Neuron (in vitro differentiated cells): Measurements from ENCODE around the gene CACNA1H.

ENCODE experiments used
- H2AFZ ChIP-seq: one replicate; pipeline ENCODE4 v1.6.1; 2013; ENCODE audit warnings: low read depth, mild to moderate bottlenecking, inconsistent platforms, low read length, moderate library complexity
- H3K27me3 ChIP-seq: one replicate; pipeline ENCODE4 v1.6.1; 2013; ENCODE audit warnings: low read length; ENCODE audit not compliant: insufficient read depth
- H3K36me3 ChIP-seq: one replicate; pipeline ENCODE4 v1.6.1; 2013; ENCODE audit warnings: low read length; ENCODE audit not compliant: insufficient read depth
- H3K4me1 ChIP-seq: one replicate; pipeline ENCODE4 v1.6.1; 2013; ENCODE audit warnings: low read length; ENCODE audit not compliant: insufficient read depth
- H3K4me3 ChIP-seq: 2 replicates; pipeline ENCODE4 v1.5.1; 2013; ENCODE audit warnings: mild to moderate bottlenecking, low read length, moderate library complexity
- H3K9me3 ChIP-seq: one replicate; pipeline ENCODE4 v1.6.1; 2013; ENCODE audit warnings: low read length

The CACNA1H gene

DNA sequence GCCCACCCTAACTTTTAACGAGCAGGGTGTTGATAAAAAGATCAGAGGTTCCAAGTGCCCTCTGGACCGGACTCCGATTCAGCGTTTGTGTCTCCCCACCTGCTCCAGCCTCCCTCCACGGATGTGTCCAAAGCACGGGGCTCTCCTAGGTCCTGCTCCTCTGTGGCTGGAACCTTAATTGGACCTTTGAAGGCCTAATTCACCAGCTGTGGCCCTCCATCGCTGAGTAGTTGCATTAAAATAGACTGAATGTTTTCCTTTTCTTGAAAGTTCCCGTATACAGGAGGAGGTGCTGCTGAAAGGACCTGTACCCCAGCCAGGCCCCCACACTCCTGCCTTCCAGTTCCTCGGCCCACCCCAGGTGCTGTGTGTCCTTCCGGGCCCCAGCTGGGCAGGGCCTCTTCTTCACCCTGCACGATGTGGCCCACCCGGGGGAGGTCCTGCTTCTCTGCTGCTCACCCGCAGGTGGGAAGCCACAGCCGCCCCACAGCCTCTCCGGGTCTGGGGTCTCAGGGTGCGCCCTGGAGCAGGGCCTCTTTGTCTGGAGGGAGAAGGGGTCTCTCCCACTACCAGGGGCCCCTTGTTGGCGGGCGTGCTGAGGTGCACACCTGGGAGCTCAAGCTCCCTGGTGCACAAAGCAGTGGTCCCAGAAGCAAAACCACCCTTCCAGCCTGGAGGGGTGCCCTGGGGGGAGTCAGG, 1.3 kb upstream of the CACNA1H start:
- no peaks in the 10 kb centered on the region for H3K36me3 ChIP-seq
- H2AFZ ChIP-seq: no peak overlapping the region
- peaks cover 4% of the 10 kb centered on the region for H3K9me3 ChIP-seq
- H3K27me3 ChIP-seq: peaks cover 4% of the 10 kb centered on the region
- H3K4me3 ChIP-seq: no peak overlapping the region
- H3K4me1 ChIP-seq: peaks cover 16% of the 10 kb centered on the region

DNA sequence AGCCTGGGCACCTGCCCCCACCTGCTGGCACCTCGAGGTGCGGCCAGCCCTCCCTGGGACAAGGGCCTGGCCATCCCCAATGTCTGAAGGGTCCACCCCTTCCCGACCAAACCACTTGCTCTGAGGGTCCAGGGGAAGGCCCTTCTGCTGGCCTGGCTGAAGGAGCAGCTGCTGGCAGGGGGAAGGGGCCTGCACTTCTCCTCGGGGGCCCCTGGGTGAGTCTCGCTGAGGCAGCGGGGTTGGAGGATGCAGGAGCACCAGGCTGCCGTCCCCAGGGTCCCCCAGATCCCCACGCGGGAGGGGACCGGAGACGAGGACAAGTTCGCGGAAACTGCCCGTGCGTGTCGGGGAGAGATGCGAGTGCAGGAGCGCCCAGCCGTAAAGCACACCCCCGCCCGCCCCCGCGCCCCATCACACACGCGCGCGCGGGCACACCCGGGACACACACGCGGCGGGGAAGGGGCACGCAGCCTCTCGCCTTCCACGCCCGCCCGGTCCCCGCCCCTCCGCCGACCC, 725 bp upstream of the CACNA1H start:
- peaks cover 16% of the 10 kb centered on the region for H3K4me1 ChIP-seq
- peaks cover 4% of the 10 kb centered on the region for H3K9me3 ChIP-seq
- H3K36me3 ChIP-seq: no peaks in the 10 kb centered on the region
- H3K4me3 ChIP-seq: peak overlapping the region; percentile 35
- peaks cover 4% of the 10 kb centered on the region for H3K27me3 ChIP-seq
- no peak overlapping the region for H2AFZ ChIP-seq

DNA sequence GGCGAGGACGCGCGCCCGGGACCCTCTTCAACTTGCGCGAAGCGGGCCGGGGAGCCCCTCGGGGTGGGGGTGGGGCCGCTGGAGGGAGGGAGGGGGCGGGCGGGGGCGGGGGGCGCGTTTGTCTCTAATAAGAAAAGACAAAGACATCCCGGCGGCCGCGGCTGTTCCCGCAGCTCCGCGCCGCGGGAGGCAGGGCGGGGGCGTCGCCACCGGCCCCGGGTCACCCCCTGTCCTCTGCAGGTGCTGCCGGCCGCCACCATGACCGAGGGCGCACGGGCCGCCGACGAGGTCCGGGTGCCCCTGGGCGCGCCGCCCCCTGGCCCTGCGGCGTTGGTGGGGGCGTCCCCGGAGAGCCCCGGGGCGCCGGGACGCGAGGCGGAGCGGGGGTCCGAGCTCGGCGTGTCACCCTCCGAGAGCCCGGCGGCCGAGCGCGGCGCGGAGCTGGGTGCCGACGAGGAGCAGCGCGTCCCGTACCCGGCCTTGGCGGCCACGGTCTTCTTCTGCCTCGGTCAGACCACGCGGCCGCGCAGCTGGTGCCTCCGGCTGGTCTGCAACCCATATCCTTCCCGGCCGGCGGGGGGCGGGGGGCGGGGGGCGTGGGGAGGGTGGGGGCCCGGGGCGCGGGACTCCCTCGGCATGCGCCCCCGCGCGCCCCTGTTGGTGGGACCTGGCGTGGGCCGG, 714 bp downstream of the CACNA1H start:
- H3K9me3 ChIP-seq: peaks cover 12% of the 10 kb centered on the region
- H3K27me3 ChIP-seq: peaks cover 4% of the 10 kb centered on the region
- peaks cover 3% of the 10 kb centered on the region for H3K36me3 ChIP-seq
- H3K4me1 ChIP-seq: peaks cover 16% of the 10 kb centered on the region
- H2AFZ ChIP-seq: no peak overlapping the region
- H3K4me3 ChIP-seq: peak overlapping the region; percentile 50

DNA sequence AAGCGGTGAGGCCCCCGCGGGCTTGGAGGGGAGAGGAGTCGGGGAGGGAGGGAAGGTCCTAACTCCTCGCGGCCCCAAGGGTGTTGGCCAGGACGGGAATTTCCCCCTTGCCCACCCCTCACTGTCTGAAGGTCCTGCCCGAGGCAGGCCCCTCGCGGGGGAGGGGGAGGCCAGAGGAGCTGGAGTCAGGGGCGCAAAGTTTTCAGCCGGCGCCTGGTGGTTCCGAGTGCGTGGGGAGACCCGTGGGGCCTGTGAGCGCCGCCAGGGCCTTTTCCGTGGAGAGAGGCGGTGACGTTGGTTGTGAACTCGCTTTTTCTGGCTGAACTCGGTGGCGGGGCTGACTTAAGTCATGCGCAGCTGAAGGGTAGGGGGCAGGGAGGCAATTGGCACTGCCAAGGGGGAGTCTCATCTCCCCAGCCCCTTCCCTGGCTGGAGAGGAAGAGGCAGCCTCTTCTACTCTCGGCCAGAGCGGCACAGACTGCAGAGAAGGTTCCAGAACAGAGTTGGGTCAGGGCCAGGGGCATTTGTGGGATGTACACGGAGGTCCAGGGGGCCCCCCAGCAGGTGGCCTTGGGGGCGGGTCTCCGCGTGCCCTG, 1.5 kb downstream of the CACNA1H start:
- Histone ChIP-seq H3K36me3 (peaks cover 3% of the 10 kb centered on the region), H3K4me1 (peaks cover 21% of the 10 kb centered on the region), H2AFZ (no peak overlapping the region), H3K4me3 (peak overlapping the region; percentile 26), H3K9me3 (peaks cover 12% of the 10 kb centered on the region), H3K27me3 (peaks cover 4% of the 10 kb centered on the region)

DNA sequence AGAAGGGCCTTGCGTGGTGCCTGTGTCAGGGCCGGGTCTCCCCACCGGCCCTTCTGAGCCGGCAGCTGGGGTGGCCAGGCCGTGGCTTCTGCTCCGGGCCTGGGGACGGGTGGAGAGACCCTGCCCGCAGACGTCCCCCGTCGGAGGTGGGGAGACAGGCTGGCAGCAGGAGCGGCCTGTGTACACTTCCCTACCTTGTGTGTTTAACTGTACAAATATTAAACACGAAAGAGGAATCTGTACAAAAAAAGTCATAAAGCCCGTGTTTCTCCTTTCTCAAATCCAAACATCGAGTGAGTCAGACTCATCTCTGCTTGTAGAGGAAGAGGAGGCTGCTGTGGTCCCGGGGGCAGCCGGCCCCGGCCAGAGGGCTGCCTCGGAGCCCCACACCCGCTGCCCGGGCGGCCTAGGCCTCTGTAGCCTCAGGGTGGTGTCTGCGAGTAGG, 2.0 kb downstream of the CACNA1H start:
- peaks cover 4% of the 10 kb centered on the region for H3K27me3 ChIP-seq
- H2AFZ ChIP-seq: no peak overlapping the region
- no peak overlapping the region for H3K4me3 ChIP-seq
- H3K36me3 ChIP-seq: peaks cover 3% of the 10 kb centered on the region
- peaks cover 12% of the 10 kb centered on the region for H3K9me3 ChIP-seq
- peaks cover 27% of the 10 kb centered on the region for H3K4me1 ChIP-seq

DNA sequence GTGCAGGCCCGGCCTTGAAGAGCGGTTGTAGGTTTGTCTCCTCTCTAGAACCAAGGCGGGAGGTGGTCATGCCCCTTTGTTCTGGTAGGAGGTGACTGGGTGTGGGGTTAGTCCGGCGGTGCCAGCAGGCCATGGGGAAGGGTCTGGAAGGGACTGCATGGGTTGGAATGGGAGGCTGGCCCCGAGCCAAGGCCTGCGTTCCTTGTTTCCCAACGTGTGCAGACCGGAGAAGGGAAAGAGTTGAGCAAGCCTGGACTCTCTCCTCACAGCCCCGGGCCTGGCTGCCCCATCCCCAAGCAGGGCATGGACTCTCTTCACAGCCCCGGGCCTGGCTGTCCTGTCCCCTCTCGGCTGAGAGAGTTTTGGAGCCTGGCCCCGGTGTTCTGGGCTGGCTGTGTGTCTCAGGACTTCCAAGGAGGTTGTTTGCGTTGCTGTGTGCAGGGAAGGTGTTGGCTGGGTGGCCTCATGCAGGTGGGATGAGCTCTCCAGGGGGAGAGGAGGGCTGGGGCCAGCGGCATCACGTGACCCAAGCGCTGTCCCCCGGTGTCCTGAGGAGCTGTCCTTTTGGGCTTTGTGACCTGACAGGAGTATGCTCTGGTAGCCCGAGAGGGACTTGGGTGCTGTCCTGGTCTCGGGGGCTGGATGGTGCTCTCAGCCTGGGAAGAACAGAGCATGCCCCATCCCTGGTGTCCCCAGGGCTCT, 2.6 kb downstream of the CACNA1H start:
- Histone ChIP-seq H3K4me3 (no peak overlapping the region), H3K9me3 (peaks cover 12% of the 10 kb centered on the region), H3K36me3 (peaks cover 3% of the 10 kb centered on the region), H2AFZ (no peak overlapping the region), H3K27me3 (peaks cover 4% of the 10 kb centered on the region), H3K4me1 (peaks cover 33% of the 10 kb centered on the region)

DNA sequence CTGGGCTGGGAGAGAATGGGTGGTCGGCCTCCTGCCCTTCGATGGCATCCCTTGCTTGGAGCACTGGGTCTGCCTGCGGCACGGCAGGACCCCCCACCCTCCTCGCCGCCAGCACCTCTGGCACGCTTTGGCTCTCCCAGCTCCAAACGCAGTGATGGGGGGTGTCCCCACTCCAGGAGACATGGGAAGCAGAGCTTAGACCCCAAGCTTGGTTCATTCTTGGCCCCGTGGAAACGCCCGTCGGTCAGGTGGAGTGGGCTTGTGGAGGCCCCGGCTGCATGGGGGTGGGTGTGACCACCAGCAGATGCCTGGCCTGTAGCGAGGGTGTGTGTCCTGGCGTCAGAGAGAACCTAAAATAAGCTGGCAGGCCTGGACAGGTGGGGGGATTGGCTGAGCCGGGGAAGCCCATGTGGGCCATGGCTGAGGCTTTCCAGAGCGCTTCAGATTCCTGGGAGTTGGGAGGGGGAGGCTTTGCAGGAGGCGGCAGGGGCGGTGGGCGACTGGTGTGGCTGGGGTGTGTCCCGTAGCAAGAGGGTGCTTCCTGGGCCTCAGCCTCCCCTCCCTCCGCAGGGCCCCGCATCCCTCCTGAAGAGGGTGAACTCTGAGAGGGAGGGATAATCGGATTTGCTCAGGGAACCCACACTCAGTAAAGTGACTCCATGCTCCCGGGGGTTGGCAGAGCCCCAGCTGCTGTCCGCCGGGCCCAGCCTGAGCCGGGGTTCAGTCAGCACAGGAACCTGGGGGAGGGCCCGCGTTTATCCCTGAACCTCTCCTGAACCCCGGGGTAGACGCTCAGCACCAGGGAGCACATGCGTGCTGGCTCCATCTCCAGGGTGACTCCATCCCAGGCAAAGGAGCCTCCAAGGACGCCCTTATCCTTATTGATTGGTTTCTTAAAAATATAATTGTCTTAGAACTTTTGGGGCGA, 3.4 kb downstream of the CACNA1H start:
- H2AFZ ChIP-seq: no peak overlapping the region
- peaks cover 33% of the 10 kb centered on the region for H3K4me1 ChIP-seq
- peaks cover 12% of the 10 kb centered on the region for H3K9me3 ChIP-seq
- H3K36me3 ChIP-seq: peaks cover 3% of the 10 kb centered on the region
- peaks cover 4% of the 10 kb centered on the region for H3K27me3 ChIP-seq
- H3K4me3 ChIP-seq: no peak overlapping the region

DNA sequence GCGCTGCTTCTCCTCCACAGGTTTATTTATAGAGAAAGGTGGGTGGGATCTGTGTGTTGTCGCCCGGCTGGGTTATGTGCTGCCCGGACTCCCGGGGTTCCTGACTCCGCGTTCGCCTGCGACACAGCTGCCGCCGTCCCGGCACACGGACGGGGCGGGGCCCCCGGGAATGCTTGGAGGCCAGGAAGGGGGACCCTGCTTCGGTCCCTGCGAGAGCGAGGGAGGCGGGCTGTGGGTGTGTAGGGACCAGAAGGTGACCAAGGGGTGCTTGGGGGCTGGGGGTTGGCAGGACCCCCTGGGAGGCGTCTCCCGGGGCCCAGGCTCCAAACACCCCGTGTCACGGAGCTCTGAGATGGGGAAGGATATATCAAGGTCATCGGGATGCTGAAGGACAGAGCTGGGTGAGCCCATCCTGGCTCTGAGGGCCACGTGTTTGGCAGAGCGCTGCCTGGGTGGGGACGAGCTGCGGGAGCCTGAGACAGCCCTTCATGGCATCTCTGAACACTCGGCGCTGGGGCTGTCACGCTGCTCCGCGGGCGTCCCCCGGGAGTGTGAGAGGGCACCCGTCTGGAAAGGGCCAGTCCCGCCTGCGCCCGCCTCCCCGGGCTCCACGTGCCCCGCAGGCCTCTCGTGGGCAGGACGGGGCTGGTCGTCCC, 4.2 kb downstream of the CACNA1H start:
- H3K9me3 ChIP-seq: peaks cover 12% of the 10 kb centered on the region
- H2AFZ ChIP-seq: no peak overlapping the region
- H3K4me1 ChIP-seq: peaks cover 29% of the 10 kb centered on the region
- H3K4me3 ChIP-seq: no peak overlapping the region
- H3K27me3 ChIP-seq: peaks cover 4% of the 10 kb centered on the region
- H3K36me3 ChIP-seq: peaks cover 3% of the 10 kb centered on the region

DNA sequence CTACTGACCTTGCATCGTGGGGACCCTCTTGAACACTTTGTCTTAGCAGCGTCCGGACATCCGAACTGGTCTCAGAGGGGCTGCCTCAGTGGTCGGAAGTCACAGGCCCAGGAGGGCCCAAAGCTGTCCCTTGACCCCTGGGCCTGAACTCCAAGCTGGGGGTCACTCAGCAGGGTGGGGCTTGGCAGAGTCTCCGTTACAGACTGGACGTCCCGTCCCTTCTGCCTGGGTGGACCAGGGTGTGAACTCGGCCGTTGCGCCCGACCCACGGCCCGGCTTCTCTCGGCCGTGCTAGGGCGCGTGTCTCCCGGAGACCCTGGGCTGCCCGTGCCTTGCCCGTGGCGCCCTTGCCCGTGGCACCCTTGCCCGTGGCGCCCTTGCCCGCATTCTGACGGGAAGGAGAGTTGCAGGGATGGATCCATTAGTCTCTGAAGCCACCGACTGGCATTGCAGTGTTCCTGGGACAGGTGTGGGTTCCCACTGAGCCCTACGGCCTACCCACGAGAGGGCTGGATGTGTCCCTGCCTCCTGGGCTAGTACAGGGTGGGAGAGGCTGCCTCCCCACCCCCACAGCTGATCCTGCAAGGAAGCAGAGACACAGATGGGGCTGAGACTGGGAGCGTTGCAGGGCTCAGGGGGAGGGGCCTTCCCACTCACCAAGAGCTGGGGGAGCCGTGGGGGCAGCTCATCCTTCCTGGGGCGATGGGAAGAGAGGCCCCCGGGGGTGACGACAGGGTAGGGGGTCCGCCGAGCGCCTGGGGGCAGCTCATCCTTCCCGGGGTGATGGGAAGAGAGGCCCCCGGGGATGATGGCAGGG, 4.9 kb downstream of the CACNA1H start:
- H3K4me3 ChIP-seq: no peak overlapping the region
- peaks cover 28% of the 10 kb centered on the region for H3K4me1 ChIP-seq
- H3K27me3 ChIP-seq: peaks cover 4% of the 10 kb centered on the region
- no peak overlapping the region for H2AFZ ChIP-seq
- peaks cover 3% of the 10 kb centered on the region for H3K36me3 ChIP-seq
- H3K9me3 ChIP-seq: peaks cover 12% of the 10 kb centered on the region

DNA sequence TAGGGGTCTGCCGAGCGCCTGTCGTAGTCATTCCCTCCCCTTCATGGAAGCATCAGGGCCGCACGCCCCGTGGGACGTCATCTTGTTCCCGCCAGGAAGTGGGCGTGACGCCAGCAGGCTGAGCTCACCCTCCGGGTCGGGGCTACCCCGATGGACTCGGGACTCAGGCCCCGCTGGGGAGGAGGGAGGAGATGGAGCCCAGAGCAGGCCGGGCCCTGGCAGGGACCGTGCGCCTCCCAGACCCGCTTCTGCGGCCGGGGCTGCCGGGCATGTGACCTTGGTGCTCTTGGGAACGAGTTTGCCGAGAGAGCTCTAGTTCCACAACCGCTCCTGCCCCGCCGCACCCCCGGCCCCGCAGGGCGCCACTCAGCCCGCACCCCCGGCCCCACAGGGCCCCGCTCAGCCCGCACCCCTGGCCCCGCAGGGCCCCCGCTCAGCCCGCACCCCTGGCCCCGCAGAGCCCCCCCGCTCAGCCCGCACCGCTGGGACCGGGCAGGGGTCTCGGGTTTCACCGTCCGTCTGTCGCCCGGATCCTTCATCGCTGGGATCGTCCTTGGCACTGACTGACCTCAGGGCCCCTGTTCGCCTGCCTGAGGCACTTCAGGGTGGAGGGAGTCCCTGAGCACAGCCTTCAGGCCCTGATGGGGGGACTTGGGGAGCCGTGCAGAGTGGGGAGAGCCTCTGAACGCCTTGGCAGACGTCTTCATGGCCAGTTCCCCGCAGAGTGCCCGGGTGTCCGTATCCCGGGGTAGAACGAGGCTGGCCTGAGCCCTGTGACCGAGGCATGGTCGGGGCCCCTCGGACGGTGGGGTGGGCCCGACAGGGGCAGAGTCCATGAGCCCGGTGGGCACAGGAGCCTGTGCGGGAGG, 5.8 kb downstream of the CACNA1H start:
- Histone ChIP-seq H3K4me3 (no peak overlapping the region), H2AFZ (no peak overlapping the region), H3K27me3 (peaks cover 4% of the 10 kb centered on the region), H3K9me3 (peaks cover 12% of the 10 kb centered on the region), H3K36me3 (peaks cover 3% of the 10 kb centered on the region), H3K4me1 (peaks cover 31% of the 10 kb centered on the region)
